ENCODE results near the gene MAB21L1. TPM values are rescaled to one million over a fixed set of nuclear protein-coding genes. Genes with fewer than 3 reads are reported as not detected.

The MAB21L1 gene
- total and polyA plus RNA-seq, 2 experiments from 2014 or later = 0.78 TPM; not detected in 1

GRCh38 chr13:35474496-35475211 lies 1.8 kb downstream of the MAB21L1 start:
- Histone ChIP-seq H3K4me2 (peak overlapping the region; percentile 86), H3K36me3 (ENCODE audit: insufficient read depth) (no peaks in the 10 kb centered on the region), H3K9me2 (ENCODE audit: insufficient read depth) (no peaks in the 10 kb centered on the region), H4K20me1 (replicated peaks; ENCODE audit: insufficient read depth) (peaks cover 31% of the 10 kb centered on the region), H2AFZ (peak overlapping the region; percentile 21; the same call in 1 of the 2 replicates), H3K79me2 (replicated peaks; ENCODE audit: insufficient read depth) (no peaks in the 10 kb centered on the region), H3K4me1 (ENCODE audit: insufficient read depth) (peaks cover 63% of the 10 kb centered on the region), H3K4me3 (peak overlapping the region; percentile 64), H3F3A (replicated peaks; ENCODE audit: low read depth) (no peaks in the 10 kb centered on the region; the same call in 1 of the 2 replicates), H3K27me3 (ENCODE audit: insufficient read depth) (peaks cover 99% of the 10 kb centered on the region), H3K27ac (ENCODE audit: low read depth) (no peak overlapping the region)
- Mint-ChIP-seq H3K36me3 (ENCODE audit: low read depth) (no peaks in the 10 kb centered on the region), H3K4me3 (peak overlapping the region; percentile 81), H3K27ac (no peak overlapping the region), H3K27me3 (ENCODE audit: insufficient read depth, low read depth, poor library complexity) (peaks cover 91% of the 10 kb centered on the region), H3K4me1 (peaks cover 57% of the 10 kb centered on the region), H3K9me3 (no peaks in the 10 kb centered on the region)
- peak; percentile 28 for DNase-seq (ENCODE audit: low spot score)
- no peak for ATAC-seq
- no peak for TF ChIP-seq ETS1 (IDR thresholded peaks at IDR 0.05)
- TF ChIP-seq EZH2 (IDR thresholded peaks at IDR 0.05; ENCODE audit: low read depth, unreplicated experiment) = peak; percentile 55
- TF ChIP-seq POLR2AphosphoS5 (IDR thresholded peaks at IDR 0.05; ENCODE audit: low read depth) = no peak
- no peak for TF ChIP-seq ZNF114 (CRISPR knock-in tag; IDR thresholded peaks at IDR 0.05)

GRCh38 chr13:35473802-35474201 lies 2.7 kb downstream of the MAB21L1 start:
- ATAC-seq (no peak), DNase-seq (ENCODE audit: low spot score) (no peak)
- Histone ChIP-seq H4K20me1 (replicated peaks; ENCODE audit: insufficient read depth) (peaks cover 31% of the 10 kb centered on the region), H2AFZ (no peak overlapping the region), H3K36me3 (ENCODE audit: insufficient read depth) (no peaks in the 10 kb centered on the region), H3K4me1 (ENCODE audit: insufficient read depth) (peaks cover 55% of the 10 kb centered on the region), H3K9me2 (ENCODE audit: insufficient read depth) (no peaks in the 10 kb centered on the region), H3K27ac (ENCODE audit: low read depth) (no peak overlapping the region), H3K27me3 (ENCODE audit: insufficient read depth) (peaks cover 99% of the 10 kb centered on the region), H3K4me2 (no peak overlapping the region), H3F3A (replicated peaks; ENCODE audit: low read depth) (no peaks in the 10 kb centered on the region; the same call in 1 of the 2 replicates), H3K79me2 (replicated peaks; ENCODE audit: insufficient read depth) (no peaks in the 10 kb centered on the region), H3K4me3 (no peak overlapping the region)
- no peaks in the 10 kb centered on the region for H3K9me3 Mint-ChIP-seq
- peaks cover 86% of the 10 kb centered on the region for H3K27me3 Mint-ChIP-seq (ENCODE audit: insufficient read depth, low read depth, poor library complexity)
- no peak overlapping the region for H3K4me3 Mint-ChIP-seq
- no peaks in the 10 kb centered on the region for H3K36me3 Mint-ChIP-seq (ENCODE audit: low read depth)
- H3K27ac Mint-ChIP-seq = no peak overlapping the region
- H3K4me1 Mint-ChIP-seq = peaks cover 52% of the 10 kb centered on the region
- TF ChIP-seq NANOG (IDR thresholded peaks at IDR 0.05; ENCODE audit: borderline replicate concordance) (no peak), ZNF114 (CRISPR knock-in tag; IDR thresholded peaks at IDR 0.05) (no peak), ZNF331 (CRISPR knock-in tag; IDR thresholded peaks at IDR 0.05; ENCODE audit: low read depth) (no peak), EZH2 (IDR thresholded peaks at IDR 0.05; ENCODE audit: low read depth, unreplicated experiment) (no peak), STAT1 (IDR thresholded peaks at IDR 0.05; ENCODE audit: unreplicated experiment) (no peak), POLR2AphosphoS5 (IDR thresholded peaks at IDR 0.05; ENCODE audit: low read depth) (no peak), JUNB (IDR thresholded peaks at IDR 0.05; ENCODE audit: unreplicated experiment) (no peak), REST (IDR thresholded peaks at IDR 0.05; ENCODE audit: unreplicated experiment) (no peak), CREB1 (CRISPR knock-in tag; IDR thresholded peaks at IDR 0.05; ENCODE audit: low read depth) (no peak), ETS1 (IDR thresholded peaks at IDR 0.05) (no peak)

All from GM23338 (cell line).